Karpas-422 (cell line): ENCODE data around the gene TTLL5. TPM values are rescaled to one million over a fixed set of nuclear protein-coding genes. Genes with fewer than 3 reads are reported as not detected.

Experiments used
- DNase-seq: peaks from one replicate; pipeline ENCODE4 v3.0.0-alpha.2; 2015
- H2AFZ ChIP-seq: fragments of 200-600 bp; sonication (generic); 2 replicates; pipeline ENCODE4 v1.6.1; 2014; ENCODE audit warnings: antibody characterized with exemption, low read length, mixed read lengths
- H3K27ac ChIP-seq: fragments of 200-600 bp; sonication (generic); 2 replicates; pipeline ENCODE4 v1.5.1; 2014; ENCODE audit warnings: mild to moderate bottlenecking, low read length, moderate library complexity
- H3K27me3 ChIP-seq: fragments of 200-600 bp; sonication (generic); 2 replicates; pipeline ENCODE4 v1.6.1; 2014; ENCODE audit warnings: low read length, mixed read lengths
- H3K36me3 ChIP-seq: fragments of 200-600 bp; sonication (generic); 2 replicates; pipeline ENCODE4 v1.6.1; 2014; ENCODE audit warnings: low read length, mixed read lengths; ENCODE audit not compliant: insufficient read depth
- H3K4me1 ChIP-seq: fragments of 200-600 bp; sonication (generic); 2 replicates; pipeline ENCODE4 v1.6.1; 2014; ENCODE audit warnings: mild to moderate bottlenecking, low read length, mixed read lengths
- H3K4me2 ChIP-seq: fragments of 200-600 bp; sonication (generic); 2 replicates; pipeline ENCODE4 v1.6.1; 2014; ENCODE audit warnings: low read length, low read depth, mild to moderate bottlenecking; ENCODE audit not compliant: poor library complexity, severe bottlenecking
- H3K4me3 ChIP-seq: fragments of 200-600 bp; sonication (generic); 2 replicates; pipeline ENCODE4 v1.5.1; 2014; ENCODE audit warnings: mild to moderate bottlenecking, antibody characterized with exemption, low read length, mixed read lengths
- H3K79me2 ChIP-seq: fragments of 200-600 bp; sonication (generic); 2 replicates; pipeline ENCODE4 v1.6.1; 2014; ENCODE audit warnings: mild to moderate bottlenecking, low read length, mixed read lengths
- H3K9ac ChIP-seq: fragments of 200-600 bp; sonication (generic); 2 replicates; pipeline ENCODE4 v1.6.0; 2014; ENCODE audit warnings: low read length
- H3K9me2 ChIP-seq: fragments of 200-600 bp; sonication (generic), shearing (Covaris generic); replicated peaks from 2 replicates; pipeline ENCODE4 v1.6.0; 2014; ENCODE audit warnings: mild to moderate bottlenecking, low read length, moderate library complexity; ENCODE audit not compliant: insufficient read depth
- H3K9me3 ChIP-seq: fragments of 300-700, 200-600 bp; sonication (generic); 2 replicates; pipeline ENCODE4 v1.6.1; 2014; ENCODE audit warnings: low read length, mixed read lengths
- H4K20me1 ChIP-seq: fragments of 200-600 bp; sonication (generic); 2 replicates; pipeline ENCODE4 v1.6.1; 2014; ENCODE audit warnings: mild to moderate bottlenecking, antibody characterized with exemption, low read length, low read depth; ENCODE audit not compliant: insufficient read depth
- total RNA-seq: library from RNA; depleted of rRNA; stranded (reverse); fragments of >200 nt; shearing (Covaris generic); gene quantifications from 2 replicates; pipeline ENCODE4 v1.2.3, GENCODE V29; 2014; ENCODE audit warnings: low replicate concordance

Gene TTLL5
- total RNA-seq, 1 experiment from 2014 or later: 53.7 TPM

GRCh38 chr14:75880512-75880911 lies 219.5 kb downstream of the TTLL5 start:
- H4K20me1 ChIP-seq: no peaks in the 10 kb centered on the region
- H3K4me1 ChIP-seq: peaks cover 4% of the 10 kb centered on the region; the same call in 1 of the 2 replicates
- no peaks in the 10 kb centered on the region for H3K27me3 ChIP-seq
- peak; percentile 49 for DNase-seq
- H3K9me2 ChIP-seq: no peaks in the 10 kb centered on the region
- no peak overlapping the region for H3K9ac ChIP-seq
- no peak overlapping the region for H3K4me3 ChIP-seq
- H3K4me2 ChIP-seq: no peak overlapping the region
- no peak overlapping the region for H3K27ac ChIP-seq
- H3K9me3 ChIP-seq: no peaks in the 10 kb centered on the region
- H3K36me3 ChIP-seq: no peaks in the 10 kb centered on the region
- H2AFZ ChIP-seq: no peak overlapping the region
- no peaks in the 10 kb centered on the region for H3K79me2 ChIP-seq

- Histone ChIP-seq H3K9ac (no peak overlapping the region), H3K4me3 (no peak overlapping the region), H2AFZ (no peak overlapping the region), H4K20me1 (no peaks in the 10 kb centered on the region), H3K79me2 (no peaks in the 10 kb centered on the region), H3K27ac (no peak overlapping the region), H3K4me1 (no peaks in the 10 kb centered on the region), H3K36me3 (no peaks in the 10 kb centered on the region), H3K27me3 (no peaks in the 10 kb centered on the region), H3K9me2 (no peaks in the 10 kb centered on the region), H3K9me3 (no peaks in the 10 kb centered on the region), H3K4me2 (no peak overlapping the region)
- no peak for DNase-seq
These were observed 220.9 kb downstream of the TTLL5 start for GRCh38 chr14:75881994-75882393.

- Histone ChIP-seq H3K9ac (no peak overlapping the region), H3K79me2 (no peaks in the 10 kb centered on the region), H3K27me3 (no peaks in the 10 kb centered on the region), H3K4me2 (no peak overlapping the region), H3K27ac (no peak overlapping the region), H3K9me2 (no peaks in the 10 kb centered on the region), H3K4me1 (no peaks in the 10 kb centered on the region), H4K20me1 (no peaks in the 10 kb centered on the region), H3K36me3 (no peaks in the 10 kb centered on the region), H2AFZ (no peak overlapping the region), H3K9me3 (no peaks in the 10 kb centered on the region), H3K4me3 (no peak overlapping the region)
- peak; percentile 52 for DNase-seq
These were observed 223.2 kb downstream of the TTLL5 start for GRCh38 chr14:75884198-75884611.

GRCh38 chr14:75885829-75886228 lies 224.8 kb downstream of the TTLL5 start:
- no peaks in the 10 kb centered on the region for H4K20me1 ChIP-seq
- H3K4me3 ChIP-seq: no peak overlapping the region
- no peaks in the 10 kb centered on the region for H3K79me2 ChIP-seq
- H3K27ac ChIP-seq: no peak overlapping the region
- H3K4me2 ChIP-seq: no peak overlapping the region
- H3K4me1 ChIP-seq: no peaks in the 10 kb centered on the region
- H3K27me3 ChIP-seq: no peaks in the 10 kb centered on the region
- no peaks in the 10 kb centered on the region for H3K36me3 ChIP-seq
- DNase-seq: no peak
- H3K9me3 ChIP-seq: no peaks in the 10 kb centered on the region
- no peak overlapping the region for H3K9ac ChIP-seq
- no peaks in the 10 kb centered on the region for H3K9me2 ChIP-seq
- no peak overlapping the region for H2AFZ ChIP-seq

GRCh38 chr14:75886636-75887348 lies 225.7 kb downstream of the TTLL5 start:
- Histone ChIP-seq H3K36me3 (no peaks in the 10 kb centered on the region), H3K9me2 (no peaks in the 10 kb centered on the region), H2AFZ (no peak overlapping the region), H3K4me1 (no peaks in the 10 kb centered on the region), H3K79me2 (no peaks in the 10 kb centered on the region), H3K27ac (no peak overlapping the region), H3K9ac (no peak overlapping the region), H3K27me3 (no peaks in the 10 kb centered on the region), H4K20me1 (no peaks in the 10 kb centered on the region), H3K4me3 (no peak overlapping the region), H3K4me2 (no peak overlapping the region), H3K9me3 (no peaks in the 10 kb centered on the region)
- no peak for DNase-seq

- no peak overlapping the region for H3K27ac ChIP-seq
- H2AFZ ChIP-seq: no peak overlapping the region
- H3K79me2 ChIP-seq: no peaks in the 10 kb centered on the region
- H3K4me1 ChIP-seq: no peaks in the 10 kb centered on the region
- H3K4me3 ChIP-seq: no peak overlapping the region
- DNase-seq: no peak
- H3K9ac ChIP-seq: no peak overlapping the region
- no peak overlapping the region for H3K4me2 ChIP-seq
- H3K9me3 ChIP-seq: no peaks in the 10 kb centered on the region
- H4K20me1 ChIP-seq: no peaks in the 10 kb centered on the region
- no peaks in the 10 kb centered on the region for H3K27me3 ChIP-seq
- no peaks in the 10 kb centered on the region for H3K9me2 ChIP-seq
- H3K36me3 ChIP-seq: no peaks in the 10 kb centered on the region
These were observed 227.9 kb downstream of the TTLL5 start for GRCh38 chr14:75888945-75889344.

- no peak overlapping the region for H3K9ac ChIP-seq
- no peaks in the 10 kb centered on the region for H3K79me2 ChIP-seq
- DNase-seq: no peak
- H3K4me1 ChIP-seq: no peaks in the 10 kb centered on the region
- H4K20me1 ChIP-seq: no peaks in the 10 kb centered on the region
- no peak overlapping the region for H2AFZ ChIP-seq
- no peaks in the 10 kb centered on the region for H3K27me3 ChIP-seq
- no peak overlapping the region for H3K4me3 ChIP-seq
- no peaks in the 10 kb centered on the region for H3K9me2 ChIP-seq
- H3K36me3 ChIP-seq: no peaks in the 10 kb centered on the region
- no peak overlapping the region for H3K27ac ChIP-seq
- H3K4me2 ChIP-seq: no peak overlapping the region
- H3K9me3 ChIP-seq: no peaks in the 10 kb centered on the region
These were observed 235.3 kb downstream of the TTLL5 start for GRCh38 chr14:75896341-75896740.

GRCh38 chr14:75904311-75904710 lies 243.3 kb downstream of the TTLL5 start:
- Histone ChIP-seq H3K9me3 (no peaks in the 10 kb centered on the region), H4K20me1 (no peaks in the 10 kb centered on the region), H3K4me1 (no peaks in the 10 kb centered on the region), H2AFZ (no peak overlapping the region), H3K27me3 (no peaks in the 10 kb centered on the region), H3K27ac (no peak overlapping the region), H3K4me3 (no peak overlapping the region), H3K79me2 (no peaks in the 10 kb centered on the region), H3K9ac (no peak overlapping the region), H3K4me2 (no peak overlapping the region), H3K36me3 (no peaks in the 10 kb centered on the region), H3K9me2 (no peaks in the 10 kb centered on the region)
- DNase-seq: no peak
